Colonic mucosa (tissue), 4 donors: ENCODE data around the gene EPAS1. TPM values are rescaled to one million over a fixed set of nuclear protein-coding genes. Genes with fewer than 3 reads are reported as not detected.

Source experiments
- DNase-seq: peaks from one replicate; pipeline ENCODE4 v3.0.0-alpha.2; 2020
- H3K27ac ChIP-seq: fragments of 200-600 bp; one replicate; pipeline ENCODE4 v1.8.0; 2021
- H3K27me3 ChIP-seq: fragments of 200-600 bp; one replicate; pipeline ENCODE4 v1.8.0; 2021
- H3K36me3 ChIP-seq: fragments of 200-600 bp; one replicate; pipeline ENCODE4 v1.8.0; 2021
- H3K4me1 ChIP-seq: fragments of 200-600 bp; one replicate; pipeline ENCODE4 v1.8.0; 2021; ENCODE audit warnings: mild to moderate bottlenecking
- H3K4me3 ChIP-seq: fragments of 200-600 bp; one replicate; pipeline ENCODE4 v1.8.0; 2021
- H3K9ac ChIP-seq, 2 donors: one replicate each; pipeline ENCODE4 v1.7.0; 2013; ENCODE audit warnings: control low read depth in 2 of 2, low read depth in 2 of 2, low read length in 2 of 2
- H3K9me3 ChIP-seq: fragments of 200-600 bp; one replicate; pipeline ENCODE4 v1.8.0; 2021
- intact Hi-C: fragments of 100-400 bp; cut with DNase I; formaldehyde crosslinking; loops from one replicate; pipeline ENCODE4 v1.14.1; 2022
- total RNA-seq, 2 donors: library from RNA; stranded (reverse); fragmentation: NEBNext Ultra II Directional in 1 of 2; extraction: Animal tissue kit (Norgen Biotek cat#: 25700) in 1 of 2; gene quantifications; one replicate each; pipeline ENCODE4 v1.2.1, GENCODE V29; 2021
- TF ChIP-seq, protein P1 (sequence below): fragments of 200-600 bp; IDR thresholded peaks from one replicate; pipeline ENCODE4 v1.8.0; 2022; ENCODE audit warnings: antibody characterized with exemption, mild to moderate bottlenecking
- donor health status: healthy.
- donor health status: DM: no; HTN: no; CAD: no.
- donor health status: DM: no; HTN: no; CAD: no.

EPAS1 gene
- total RNA-seq, result 100 to 1,000 TPM; 116 to 140 TPM

DNA sequence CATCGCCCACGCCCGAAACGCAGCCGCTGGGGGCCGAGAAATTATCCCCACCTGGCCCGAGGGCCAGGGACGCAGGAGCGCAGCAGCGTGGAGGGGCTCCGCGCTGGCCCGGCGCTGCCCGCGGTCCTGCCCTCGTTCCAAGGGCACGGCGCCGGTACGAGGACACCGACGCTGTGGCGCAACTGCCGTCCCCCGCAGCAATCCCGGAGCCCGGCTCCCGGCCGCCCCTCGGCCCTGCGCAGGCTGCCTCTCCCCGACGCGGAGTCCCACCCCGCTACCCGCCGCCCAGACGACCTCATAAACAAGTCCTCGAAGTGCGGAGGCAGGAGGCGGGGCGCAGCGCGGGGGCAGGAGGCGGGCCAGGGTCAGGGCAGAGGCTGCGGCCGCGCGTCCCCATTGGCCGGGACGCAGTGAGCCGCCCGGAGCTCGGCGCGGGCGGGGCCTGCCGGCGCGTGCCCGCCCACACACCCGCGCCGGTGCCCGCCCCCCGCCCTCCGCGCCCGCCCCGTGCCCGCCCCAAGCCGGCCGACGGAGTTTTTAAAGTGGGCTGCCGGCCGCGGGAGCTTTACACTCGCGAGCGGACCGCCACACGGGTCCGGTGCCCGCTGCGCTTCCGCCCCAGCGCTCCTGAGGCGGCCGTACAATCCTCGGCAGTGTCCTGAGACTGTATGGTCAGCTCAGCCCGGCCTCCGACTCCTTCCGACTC is at the start of gene EPAS1:
TSS of gene EPAS1 (plus strand) at position 568 of the 706 bp plus-strand sequence. CDS start 505 bp downstream, outside the sequence.
- peak; percentile 97 for DNase-seq
- Histone ChIP-seq H3K4me3 (peak within 1 kb of the TSS; percentile 74), H3K4me1 (peaks cover 7% of the 10 kb centered on the region), H3K9ac (peak within 1 kb of the TSS; percentile 89 to 97), H3K9me3 (no peaks in the 10 kb centered on the region), H3K27me3 (no peaks in the 10 kb centered on the region), H3K36me3 (no peaks in the 10 kb centered on the region), H3K27ac (peak within 1 kb of the TSS; percentile 87)
- intact Hi-C loops, result loop anchor here (10.0 kb wide), 1 partner anchor 282 kb away; no protein-coding TSS in a partner anchor
- TF ChIP-seq, protein P1, sequence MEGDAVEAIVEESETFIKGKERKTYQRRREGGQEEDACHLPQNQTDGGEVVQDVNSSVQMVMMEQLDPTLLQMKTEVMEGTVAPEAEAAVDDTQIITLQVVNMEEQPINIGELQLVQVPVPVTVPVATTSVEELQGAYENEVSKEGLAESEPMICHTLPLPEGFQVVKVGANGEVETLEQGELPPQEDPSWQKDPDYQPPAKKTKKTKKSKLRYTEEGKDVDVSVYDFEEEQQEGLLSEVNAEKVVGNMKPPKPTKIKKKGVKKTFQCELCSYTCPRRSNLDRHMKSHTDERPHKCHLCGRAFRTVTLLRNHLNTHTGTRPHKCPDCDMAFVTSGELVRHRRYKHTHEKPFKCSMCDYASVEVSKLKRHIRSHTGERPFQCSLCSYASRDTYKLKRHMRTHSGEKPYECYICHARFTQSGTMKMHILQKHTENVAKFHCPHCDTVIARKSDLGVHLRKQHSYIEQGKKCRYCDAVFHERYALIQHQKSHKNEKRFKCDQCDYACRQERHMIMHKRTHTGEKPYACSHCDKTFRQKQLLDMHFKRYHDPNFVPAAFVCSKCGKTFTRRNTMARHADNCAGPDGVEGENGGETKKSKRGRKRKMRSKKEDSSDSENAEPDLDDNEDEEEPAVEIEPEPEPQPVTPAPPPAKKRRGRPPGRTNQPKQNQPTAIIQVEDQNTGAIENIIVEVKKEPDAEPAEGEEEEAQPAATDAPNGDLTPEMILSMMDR, result no peak

DNA sequence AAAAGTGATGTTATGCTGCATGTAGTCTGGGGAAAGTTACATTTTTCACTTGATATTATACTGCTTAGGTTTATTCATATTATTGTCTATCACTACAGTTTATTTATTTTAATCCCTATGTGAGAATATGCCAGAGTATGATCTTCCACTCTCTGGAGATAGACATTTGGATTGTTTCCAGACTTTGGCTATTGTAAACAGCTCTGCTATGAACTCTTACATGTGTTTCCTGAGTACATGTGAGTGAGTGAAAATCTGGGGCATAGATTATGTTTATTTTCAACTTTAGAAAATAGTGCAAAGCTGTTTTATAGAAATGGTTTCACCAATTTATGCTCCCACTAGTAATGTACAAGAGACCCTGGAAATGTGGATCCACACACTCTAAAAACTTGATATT is 49.0 kb upstream of the EPAS1 start:
- DNase-seq, result no peak
- TF ChIP-seq, protein P1, result no peak
- intact Hi-C loops, result no loop called here
- Histone ChIP-seq H3K9ac (no peak overlapping the region), H3K4me1 (no peaks in the 10 kb centered on the region), H3K4me3 (no peak overlapping the region), H3K27ac (no peak overlapping the region), H3K9me3 (no peaks in the 10 kb centered on the region), H3K27me3 (no peaks in the 10 kb centered on the region), H3K36me3 (no peaks in the 10 kb centered on the region)

DNA sequence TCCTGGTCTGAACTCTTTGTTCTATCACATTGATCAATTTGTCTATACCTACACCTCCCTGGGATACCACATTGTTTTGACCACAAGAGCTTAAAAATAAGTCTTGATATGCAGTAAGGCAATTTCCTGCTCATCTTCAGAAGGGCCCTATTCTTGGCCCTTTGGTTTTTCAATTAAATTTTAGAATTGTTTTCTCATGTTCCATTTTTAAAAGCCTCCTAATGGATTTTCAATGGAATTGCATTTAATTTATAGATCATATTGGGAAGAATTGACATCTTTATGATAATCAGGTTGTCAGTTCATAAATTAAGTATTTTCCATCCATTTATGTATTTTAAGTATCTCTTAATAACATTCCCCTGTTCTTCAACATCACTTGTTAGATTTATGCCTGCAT is 47.6 kb upstream of the EPAS1 start:
- no peak for DNase-seq
- no peak overlapping the region for H3K4me3 ChIP-seq

DNA sequence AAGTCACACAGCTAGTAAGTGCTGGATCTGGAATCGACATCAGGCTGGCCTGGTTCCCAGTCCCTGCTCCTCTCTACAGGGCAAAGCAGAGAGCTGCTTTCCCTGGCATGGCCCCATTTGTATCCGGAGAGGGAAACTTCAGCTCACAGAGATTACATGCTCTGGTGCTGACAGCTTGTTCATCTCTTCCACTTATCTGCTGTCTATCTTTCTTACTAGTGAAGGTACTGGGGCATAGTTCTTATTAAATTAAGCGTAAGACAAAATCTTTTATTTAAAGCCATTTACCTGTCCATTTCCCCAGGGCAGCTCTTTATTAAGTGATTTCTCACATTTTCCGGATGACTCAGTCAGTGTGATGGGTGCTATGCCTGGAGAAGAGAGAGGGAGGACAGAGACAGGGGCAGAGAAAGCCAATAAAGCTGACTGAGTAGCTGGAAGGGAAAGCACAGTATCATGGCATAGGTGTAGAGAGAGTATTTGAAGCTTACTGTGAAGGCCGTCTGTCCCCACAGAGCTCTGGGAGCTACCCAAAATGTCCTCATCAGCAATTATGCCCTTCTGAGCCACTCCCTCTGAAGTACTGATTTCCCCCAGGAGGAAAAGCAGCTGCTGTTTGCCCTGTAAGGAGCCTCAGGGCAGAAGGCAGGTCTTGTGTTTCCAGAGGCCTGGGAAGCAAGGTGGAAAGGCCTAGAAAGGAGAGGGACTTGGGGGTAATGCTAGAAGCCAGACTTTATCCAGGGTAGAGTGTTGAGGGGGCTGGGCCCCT is 44.1 kb upstream of the EPAS1 start:
- H3K4me3 ChIP-seq, result no peak overlapping the region
- TF ChIP-seq, protein P1, result no peak
- no peaks in the 10 kb centered on the region for H3K36me3 ChIP-seq
- H3K27me3 ChIP-seq, result no peaks in the 10 kb centered on the region
- no peaks in the 10 kb centered on the region for H3K4me1 ChIP-seq
- H3K9ac ChIP-seq, result no peak overlapping the region
- no peak overlapping the region for H3K27ac ChIP-seq
- H3K9me3 ChIP-seq, result no peaks in the 10 kb centered on the region
- intact Hi-C loops, result no loop called here
- no peak for DNase-seq

More for the DNA sequence above, 47.6 kb upstream of the EPAS1 start:
- Histone ChIP-seq H3K9ac (no peak overlapping the region), H3K36me3 (no peaks in the 10 kb centered on the region), H3K27ac (no peak overlapping the region), H3K4me1 (no peaks in the 10 kb centered on the region), H3K27me3 (no peaks in the 10 kb centered on the region), H3K9me3 (no peaks in the 10 kb centered on the region)
- intact Hi-C loops, result no loop called here
- TF ChIP-seq, protein P1, result no peak

DNA sequence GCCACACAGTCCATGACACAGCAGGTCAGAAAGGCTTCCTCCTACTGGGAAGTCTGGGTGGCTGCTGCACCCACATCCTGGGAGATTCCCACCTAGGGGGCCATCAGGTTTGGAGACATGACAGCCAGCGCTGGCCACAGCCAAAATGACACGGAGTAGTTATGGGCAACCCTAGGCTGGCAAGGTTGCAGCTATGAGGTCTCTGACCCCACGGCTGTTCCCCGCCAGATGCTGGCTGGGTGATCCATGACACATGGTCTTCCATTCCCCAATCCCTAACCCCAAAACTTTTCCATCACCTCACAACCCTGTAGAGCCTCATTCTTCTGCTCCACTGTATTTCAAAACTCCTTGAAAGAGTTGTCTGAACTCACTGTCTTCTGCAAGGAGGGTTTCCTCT is 42.7 kb upstream of the EPAS1 start:
- no peak overlapping the region for H3K4me3 ChIP-seq
- H3K4me1 ChIP-seq, result no peaks in the 10 kb centered on the region
- TF ChIP-seq, protein P1, result no peak
- no peaks in the 10 kb centered on the region for H3K36me3 ChIP-seq
- DNase-seq, result no peak
- intact Hi-C loops, result no loop called here
- no peaks in the 10 kb centered on the region for H3K9me3 ChIP-seq
- no peaks in the 10 kb centered on the region for H3K27me3 ChIP-seq
- no peak overlapping the region for H3K9ac ChIP-seq
- H3K27ac ChIP-seq, result no peak overlapping the region
